HCT116 (cell line): Measurements from ENCODE around the gene IL36B. TPM values are rescaled to one million over a fixed set of nuclear protein-coding genes. Genes with fewer than 3 reads are reported as not detected.

Experiments used
- ATAC-seq: fragments of 200-7000 bp; cut with Tn5 transposase; 2 replicates; pipeline ENCODE4 v1.9.1; 2020; ENCODE audit warnings: mild to moderate bottlenecking, moderate library complexity
- BruUV-seq: library from RNA; stranded (reverse); fragments of 400-500 nt; replicated peaks from 2 replicates; lab custom pipeline; 2021; lab: Mats Ljungman, UMichigan
- CTCF ChIA-PET: fragments of 300-600 bp; sonication (Branson Sonifier 250); formaldehyde crosslinking; loops from one replicate; lab custom pipeline; 2021; ENCODE audit warnings: antibody characterized with exemption; lab: Charles Lee
- POLR2A ChIA-PET: fragments of 300-600, 350-600 bp; sonication (Branson Sonifier 250); formaldehyde crosslinking; loops from one replicate; lab custom pipeline; 2021; ENCODE audit warnings: antibody characterized with exemption; lab: Charles Lee
- RAD21 ChIA-PET, 2 experiments: fragments of 300-600 bp; sonication (Branson Sonifier 250); formaldehyde crosslinking; loops; one replicate each; lab custom pipeline; 2023; ENCODE audit warnings: low total read pairs in 2 of 2; ENCODE audit not compliant: uncharacterized antibody in 2 of 2, unreplicated experiment in 2 of 2, low non-redundant PET in 1 of 2; lab: Charles Lee
- DNase-seq: peaks from one replicate; pipeline ENCODE4 v3.0.0-alpha.2; 2010; ENCODE audit warnings: low read depth, low spot score
- H2AFZ ChIP-seq: fragments of 200-600 bp; shearing (Covaris generic), sonication (generic); 2 replicates; pipeline ENCODE4 v1.6.1; 2017; ENCODE audit warnings: low read depth, mixed run types, mixed read lengths, antibody characterized with exemption, low read length; ENCODE audit not compliant: poor library complexity, severe bottlenecking
- H3K27ac ChIP-seq: 2 replicates; pipeline ENCODE4 v1.5.1; 2012; ENCODE audit warnings: low read depth, low read length
- H3K27me3 ChIP-seq: fragments of 200-600 bp; sonication (generic); 2 replicates; pipeline ENCODE4 v1.6.1; 2016; ENCODE audit warnings: mixed run types, low read length, mixed read lengths; ENCODE audit not compliant: insufficient read depth
- H3K36me3 ChIP-seq, 2 experiments: fragments of 200-500 bp in 1 of 2; fragments of 200-600 bp in 1 of 2; sonication (Bioruptor generic) in 1 of 2; sonication (generic) in 1 of 2; 2 replicates each; pipeline versions ENCODE4 v1.5.1 to v1.6.1; 2014 to 2016; ENCODE audit warnings: low read length in 2 of 2, inconsistent platforms in 1 of 2, mixed read lengths in 1 of 2, mixed run types in 1 of 2; ENCODE audit not compliant: insufficient read depth in 2 of 2, control insufficient read depth in 1 of 2
- H3K4me1 ChIP-seq, 2 experiments: fragments of 200-600 bp in 1 of 2; sonication (generic) in 1 of 2; 2 replicates each; pipeline versions ENCODE4 v1.5.1 to v1.6.1; 2012 to 2017; ENCODE audit warnings: low read length in 2 of 2, inconsistent platforms in 1 of 2, mild to moderate bottlenecking in 1 of 2, mixed read lengths in 1 of 2, mixed run types in 1 of 2, moderate library complexity in 1 of 2; ENCODE audit not compliant: insufficient read depth in 2 of 2, control insufficient read depth in 1 of 2
- H3K4me2 ChIP-seq: fragments of 200-600 bp; sonication (generic); 2 replicates; pipeline ENCODE4 v1.6.1; 2017; ENCODE audit warnings: mixed run types, low read length, mixed read lengths
- H3K4me3 ChIP-seq, 2 experiments: fragments of 200-600 bp in 1 of 2; sonication (generic) in 1 of 2; replicated peaks in 1 of 2; 2 replicates each; pipeline ENCODE4 v1.5.1; 2011 to 2016; ENCODE audit warnings: low read length in 2 of 2, control low read depth in 1 of 2, low read depth in 1 of 2, mild to moderate bottlenecking in 1 of 2, mixed read lengths in 1 of 2, mixed run types in 1 of 2
- H3K79me2 ChIP-seq: fragments of 200-600 bp; sonication (generic); 2 replicates; pipeline ENCODE4 v1.6.1; 2017; ENCODE audit warnings: mild to moderate bottlenecking, mixed run types, low read length, moderate library complexity, mixed read lengths; ENCODE audit not compliant: insufficient read depth
- H3K9ac ChIP-seq: fragments of 200-600 bp; sonication (generic); 2 replicates; pipeline ENCODE4 v1.6.1; 2016; ENCODE audit warnings: low read length, mixed read lengths
- H3K9me2 ChIP-seq: fragments of 200-600 bp; sonication (generic), shearing (Covaris generic); 2 replicates; pipeline ENCODE4 v1.6.1; 2017; ENCODE audit warnings: mixed run types, mild to moderate bottlenecking, moderate library complexity; ENCODE audit not compliant: insufficient read depth
- H3K9me3 ChIP-seq, 2 experiments: fragments of 200-500 bp in 1 of 2; fragments of 200-600 bp in 1 of 2; sonication (Bioruptor generic) in 1 of 2; sonication (generic) in 1 of 2; 2 replicates each; pipeline ENCODE4 v1.6.1; 2014 to 2017; ENCODE audit warnings: low read length in 2 of 2, mixed read lengths in 2 of 2, inconsistent platforms in 1 of 2, low read depth in 1 of 2, mild to moderate bottlenecking in 1 of 2, mixed run types in 1 of 2, moderate library complexity in 1 of 2; ENCODE audit not compliant: control insufficient read depth in 1 of 2, insufficient read depth in 1 of 2
- H4K20me1 ChIP-seq: fragments of 200-600 bp; sonication (generic), shearing (Covaris generic); 2 replicates; pipeline ENCODE4 v1.6.1; 2017; ENCODE audit warnings: mixed run types, mild to moderate bottlenecking, moderate library complexity; ENCODE audit not compliant: insufficient read depth
- ATF3 ChIP-seq: IDR thresholded peaks from 2 replicates; pipeline ENCODE4 v1.6.1; 2012
- CBX3 ChIP-seq: IDR thresholded peaks from 2 replicates; pipeline ENCODE4 v1.6.1; 2012; ENCODE audit warnings: low read depth
- ELF1 ChIP-seq: IDR thresholded peaks from 2 replicates; pipeline ENCODE4 v1.6.1; 2012; ENCODE audit warnings: low read depth, borderline replicate concordance
- EZH2 ChIP-seq: fragments of 200-600 bp; sonication (generic); IDR thresholded peaks from 2 replicates; pipeline ENCODE4 v1.6.1; 2017; ENCODE audit warnings: antibody characterized with exemption, mixed run types
- EZH2phosphoT487 ChIP-seq: fragments of 200-600 bp; IDR thresholded peaks from 2 replicates; pipeline ENCODE4 v1.6.1; 2018; ENCODE audit warnings: antibody characterized with exemption, borderline replicate concordance
- JUND ChIP-seq: IDR thresholded peaks from 2 replicates; pipeline ENCODE4 v1.6.1; 2012
- MAX ChIP-seq: IDR thresholded peaks from 2 replicates; pipeline ENCODE4 v1.6.1; 2012
- POLR2A ChIP-seq: IDR thresholded peaks from 2 replicates; pipeline ENCODE4 v1.7.0; 2011; ENCODE audit warnings: borderline replicate concordance; ENCODE audit not compliant: insufficient read depth, insufficient read length; ENCODE audit errors: extremely low read depth
- POLR2AphosphoS5 ChIP-seq: IDR thresholded peaks from 2 replicates; pipeline ENCODE4 v1.6.1; 2011; ENCODE audit warnings: mild to moderate bottlenecking, low read depth, low read length, moderate library complexity
- RAD21 ChIP-seq: IDR thresholded peaks from 2 replicates; pipeline ENCODE4 v1.6.1; 2012; ENCODE audit warnings: low read depth, mild to moderate bottlenecking
- SIN3A ChIP-seq: IDR thresholded peaks from 2 replicates; pipeline ENCODE4 v1.6.1; 2012; ENCODE audit warnings: low read depth
- SRF ChIP-seq: IDR thresholded peaks from 2 replicates; pipeline ENCODE4 v1.6.1; 2012; ENCODE audit warnings: low read depth
- TCF7L2 ChIP-seq: IDR thresholded peaks from 2 replicates; pipeline ENCODE4 v1.7.0; 2011; ENCODE audit warnings: borderline replicate concordance, inconsistent platforms; ENCODE audit not compliant: insufficient read depth, insufficient read length; ENCODE audit errors: extremely low read depth
- ZBTB33 ChIP-seq: IDR thresholded peaks from 2 replicates; pipeline ENCODE4 v1.6.1; 2011; ENCODE audit warnings: mild to moderate bottlenecking, low read length, moderate library complexity; ENCODE audit not compliant: insufficient replicate concordance; ENCODE audit errors: extremely low read depth
- ZNF274 ChIP-seq: fragments of 200-500 bp; sonication (Bioruptor generic); IDR thresholded peaks from 2 replicates; pipeline ENCODE4 v1.6.1; 2014; ENCODE audit warnings: mild to moderate bottlenecking, low read depth, low read length, inconsistent platforms
- intact Hi-C: fragments of 100-400 bp; cut with micrococcal nuclease; formaldehyde crosslinking; loops from 2 replicates; pipeline ENCODE4 v1.10.0; 2022
- total RNA-seq: library from RNA; stranded (reverse); gene quantifications from one replicate; pipeline ENCODE4 v1.2.1, GENCODE V29; 2021; ENCODE audit not compliant: unreplicated experiment

IL36B gene
- total RNA-seq, 1 experiment from 2014 or later, result not detected

- Histone ChIP-seq H3K79me2 (no peaks in the 10 kb centered on the region), H3K9me3 (no peaks in the 10 kb centered on the region), H3K9ac (no peak overlapping the region), H3K4me2 (no peak overlapping the region), H2AFZ (no peak overlapping the region), H3K4me3 (no peak overlapping the region), H3K36me3 (no peaks in the 10 kb centered on the region), H4K20me1 (no peaks in the 10 kb centered on the region), H3K27ac (no peak overlapping the region), H3K4me1 (peaks cover 0 to 4% of the 10 kb centered on the region in 2 experiments; a peak in 1 of 4 replicates), H3K9me2 (no peaks in the 10 kb centered on the region), H3K27me3 (no peaks in the 10 kb centered on the region)
- ChIA-PET RAD21 (no interaction called here), CTCF (no interaction called here), POLR2A (no interaction called here)
- DNase-seq (no peak), ATAC-seq (no peak)
- intact Hi-C loops, result no loop called here
- no peak for TF ChIP-seq ELF1
- no peak for TF ChIP-seq JUND
- no peak for TF ChIP-seq EZH2phosphoT487
- TF ChIP-seq SIN3A, result no peak
- no peak for TF ChIP-seq ZBTB33
- no peak for TF ChIP-seq SRF
- no peak for TF ChIP-seq ATF3
- TF ChIP-seq TCF7L2, result no peak
- TF ChIP-seq RAD21, result no peak
- no peak for TF ChIP-seq EZH2
- no peak for TF ChIP-seq POLR2AphosphoS5
- no peak for TF ChIP-seq POLR2A
- TF ChIP-seq CBX3, result no peak
- no peak for TF ChIP-seq MAX
- TF ChIP-seq ZNF274, result no peak
- no TSS peak for BruUV-seq
These were observed 8.6 kb upstream of the IL36B start for GRCh38 chr2:113061241-113061640.
